Caki2 (cell line): ENCODE results near the gene TUBB4A. TPM values are rescaled to one million over a fixed set of nuclear protein-coding genes. Genes with fewer than 3 reads are reported as not detected.

ENCODE experiments used
- DNase-seq: peaks from one replicate; pipeline ENCODE4 v3.0.0-alpha.2; 2015; ENCODE audit warnings: low read depth
- in situ Hi-C: cut with HindIII; loops from 2 replicates; pipeline ENCODE4 v1.10.0; 2016; ENCODE audit warnings: low sequenced_read_pairs, low pct_unique_long_range_greater_than_20kb, mixed read lengths
- total RNA-seq: library from RNA; depleted of rRNA; stranded (reverse); fragments of >200 nt; shearing (Covaris generic); gene quantifications from 2 replicates; pipeline ENCODE4 v1.2.3, GENCODE V29; 2014; ENCODE audit warnings: low replicate concordance; rRNA removed

TUBB4A gene
- total RNA-seq, 1 experiment from 2014 or later: 0.41 TPM

DNA sequence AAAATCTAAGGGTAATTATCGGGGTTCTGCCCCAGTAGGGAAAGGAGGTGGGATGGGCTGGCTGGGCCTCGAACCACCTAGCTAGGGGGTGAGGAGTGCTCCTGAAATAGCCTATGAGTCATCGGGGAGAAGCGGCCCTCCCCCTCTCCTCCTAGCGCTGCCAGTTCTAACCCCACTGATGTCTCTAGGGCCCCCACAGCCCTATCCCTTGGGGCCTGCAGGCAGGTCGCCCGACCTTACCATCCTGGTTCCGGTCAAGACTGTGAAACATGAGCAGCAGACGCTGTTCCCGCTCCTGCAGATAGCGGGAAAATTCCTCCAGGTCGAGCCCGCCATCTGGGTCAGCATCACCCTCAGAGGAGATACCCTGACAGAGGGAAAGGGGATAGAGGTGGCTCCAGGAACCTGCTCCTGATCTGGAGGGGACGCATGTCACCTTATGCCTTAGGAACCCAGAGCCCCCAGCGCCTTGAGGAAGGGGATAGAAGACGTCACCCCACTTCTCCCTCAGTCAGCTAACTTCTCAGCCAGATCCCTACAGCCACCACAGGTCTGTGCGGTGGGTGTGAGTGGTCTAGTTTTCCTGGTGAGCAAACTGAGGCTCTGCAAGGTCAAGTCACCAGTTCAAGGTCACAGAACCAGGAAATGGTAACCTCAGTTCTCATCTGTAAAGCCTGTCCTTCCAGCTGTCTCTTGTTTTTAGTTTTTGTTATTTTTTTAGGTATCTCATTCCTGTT, 44.0 kb downstream of the TUBB4A start:
- in situ Hi-C loops: no loop called here
- no peak for DNase-seq

GRCh38 chr19:6455924-6456323, 46.2 kb downstream of the TUBB4A start:
- no peak for DNase-seq
- in situ Hi-C loops: no loop called here

DNA sequence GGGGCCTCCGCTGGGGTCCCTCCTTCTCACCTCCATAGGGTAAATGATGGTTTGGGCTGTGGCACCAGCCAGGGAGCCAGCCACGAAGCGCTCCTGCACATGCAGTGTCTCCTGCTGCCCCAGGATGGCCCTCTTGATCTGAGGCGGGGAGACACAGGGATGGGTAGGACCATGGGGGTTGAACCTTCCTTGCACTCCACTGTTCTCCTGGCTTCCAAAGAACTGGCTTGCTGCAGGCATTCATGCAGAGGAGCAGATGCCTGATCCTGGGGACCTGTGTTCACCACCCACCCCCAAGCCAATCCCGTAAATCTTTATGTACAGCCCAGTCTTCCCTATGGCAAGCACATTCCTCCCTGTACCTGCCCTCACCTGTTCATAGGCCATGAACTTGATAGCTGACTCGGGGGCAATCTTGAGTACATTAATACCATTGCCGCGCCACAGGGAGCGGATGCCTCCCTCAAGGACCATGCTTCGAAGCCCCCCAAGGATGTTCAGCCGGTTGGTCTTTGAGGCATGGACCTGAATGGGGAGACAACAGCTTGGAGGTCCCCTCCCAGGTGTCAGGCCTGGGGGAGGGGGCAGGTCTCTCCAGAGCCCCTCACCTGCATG, 48.1 kb downstream of the TUBB4A start:
- in situ Hi-C loops: no loop called here
- DNase-seq: no peak

GRCh38 chr19:6452899-6453298, 49.2 kb downstream of the TUBB4A start:
- no peak for DNase-seq
- in situ Hi-C loops: no loop called here

DNA sequence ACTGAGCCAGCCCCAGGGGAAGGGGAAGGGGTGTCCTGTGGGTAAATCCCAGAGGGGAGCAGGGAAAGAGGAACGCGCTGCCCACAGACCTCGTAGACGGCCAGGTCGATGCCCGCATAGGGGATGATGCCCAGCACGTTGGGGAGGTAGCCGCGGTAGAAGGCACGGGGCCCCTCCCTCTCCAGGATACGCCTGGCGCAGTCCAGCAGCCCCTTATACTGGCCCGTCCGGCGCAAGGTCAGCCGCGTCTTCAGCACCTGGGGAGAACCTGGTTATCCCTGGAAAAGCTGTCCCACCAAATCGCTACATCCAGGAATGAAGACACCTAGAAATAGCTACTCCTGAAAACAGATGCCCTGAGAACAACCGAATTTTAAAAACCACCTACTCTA, 49.9 kb downstream of the TUBB4A start:
- no peak for DNase-seq
- in situ Hi-C loops: no loop called here

DNA sequence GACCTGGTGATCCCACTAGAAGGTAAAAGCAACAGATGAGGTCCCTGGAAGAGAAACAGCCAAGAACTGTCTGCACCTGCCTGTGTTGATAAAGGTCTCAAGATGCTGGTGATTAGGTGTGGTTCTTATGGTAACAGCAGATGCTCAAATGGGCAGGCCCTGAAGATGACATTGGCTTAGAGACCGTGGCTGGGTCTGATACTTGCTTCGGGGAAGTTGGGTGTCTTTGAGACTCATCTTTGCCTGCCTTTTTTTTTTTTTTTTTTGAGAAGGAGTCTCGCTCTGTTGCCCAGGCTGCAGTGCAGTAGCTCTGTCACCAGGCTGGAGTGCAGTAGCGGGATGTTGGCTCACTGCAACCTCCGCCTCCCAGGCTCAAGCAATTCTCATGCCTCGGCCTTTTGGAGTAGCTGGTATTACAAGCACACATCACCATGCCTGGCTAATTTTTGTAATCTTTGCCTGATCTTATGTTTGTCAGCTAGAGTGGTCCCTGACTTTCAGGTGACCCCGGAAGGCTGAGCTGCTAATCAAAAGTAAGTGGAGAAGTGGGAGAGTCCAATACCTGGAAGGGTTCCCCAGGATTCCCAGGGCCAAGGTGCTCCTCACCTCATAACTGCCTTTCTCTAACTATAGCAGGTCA, 50.4 kb downstream of the TUBB4A start:
- in situ Hi-C loops: no loop called here
- DNase-seq: no peak

DNA sequence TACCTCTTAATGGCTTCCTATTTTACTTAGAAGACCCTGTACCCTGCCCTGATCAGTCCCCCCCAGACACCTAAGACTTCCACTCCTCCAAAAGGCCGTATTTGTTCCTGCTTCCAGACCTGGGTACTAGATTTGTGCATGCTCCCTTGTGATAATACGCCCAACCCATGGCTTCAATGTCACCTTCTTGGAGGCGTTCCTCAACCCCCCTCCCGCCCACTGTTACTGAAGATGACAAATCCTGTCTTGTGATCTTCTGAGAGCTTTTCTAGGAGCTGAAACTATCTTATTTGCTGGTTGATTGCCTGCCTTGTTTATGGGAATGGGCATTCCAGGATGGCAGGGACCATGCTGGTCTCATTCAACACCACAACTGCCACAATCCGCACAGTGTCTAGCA, 51.9 kb downstream of the TUBB4A start:
- no peak for DNase-seq
- in situ Hi-C loops: no loop called here

- in situ Hi-C loops: no loop called here
- no peak for DNase-seq
These were observed 54.1 kb downstream of the TUBB4A start for GRCh38 chr19:6448045-6448444.

DNA sequence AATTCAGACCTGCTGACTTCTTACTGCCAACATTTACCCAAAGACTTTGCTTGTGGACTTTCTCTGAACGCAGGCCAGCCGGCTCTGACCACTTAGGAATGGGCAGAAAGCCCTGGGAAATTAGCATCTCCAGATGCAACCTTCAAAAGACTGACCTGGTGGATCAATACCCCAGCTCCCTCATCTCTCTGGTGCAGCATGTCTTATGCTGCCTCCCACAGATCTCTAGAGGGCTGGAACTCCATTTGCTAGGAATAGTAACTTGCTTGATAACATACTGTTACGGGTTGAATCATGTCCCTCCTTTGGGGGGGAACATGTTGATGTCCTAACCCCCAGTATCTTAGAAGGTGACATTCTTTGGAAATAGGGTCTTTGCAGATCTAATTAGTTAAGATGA, 55.7 kb downstream of the TUBB4A start:
- in situ Hi-C loops: no loop called here
- DNase-seq: no peak

Other genes with a start within 250 kb of the TUBB4A start
- 2.2 TPM in 2 replicates for gene MLLT1, start 222.3 kb downstream of the TUBB4A start, total RNA-seq
- gene ACER1, start 168.7 kb downstream of the TUBB4A start, total RNA-seq: not detected in 2 replicates
- 50.5 and 55.4 TPM in 2 replicates for gene CLPP, start 140.8 kb downstream of the TUBB4A start, total RNA-seq
- 55.3 and 62.4 TPM in 2 replicates for gene ALKBH7, start 129.5 kb downstream of the TUBB4A start, total RNA-seq
- gene PSPN, start 126.4 kb downstream of the TUBB4A start, total RNA-seq: 0.07 and 0.17 TPM in 2 replicates
- 37.4 and 44.0 TPM in 2 replicates for gene GTF2F1, start 109.1 kb downstream of the TUBB4A start, total RNA-seq
- 56.0 and 72.8 TPM in 2 replicates for gene KHSRP, start 77.5 kb downstream of the TUBB4A start, total RNA-seq
- not detected in 2 replicates for gene SLC25A41, start 68.5 kb downstream of the TUBB4A start, total RNA-seq
- 19.5 and 40.7 TPM in 2 replicates for gene SLC25A23, start 42.5 kb downstream of the TUBB4A start, total RNA-seq
- 22.0 and 34.7 TPM in 2 replicates for gene CRB3, start 38.0 kb downstream of the TUBB4A start, total RNA-seq
- gene DENND1C, start 20.5 kb downstream of the TUBB4A start, total RNA-seq: not detected in 2 replicates
- gene TNFSF9, start 28.7 kb upstream of the TUBB4A start, total RNA-seq: 94.6 and 119 TPM in 2 replicates
- 274 and 291 TPM in 2 replicates for gene CD70, start 88.8 kb upstream of the TUBB4A start, total RNA-seq
- gene TNFSF14, start 167.9 kb upstream of the TUBB4A start, total RNA-seq: not detected in 2 replicates
- gene C3, start 218.3 kb upstream of the TUBB4A start, total RNA-seq: 4.0 and 6.5 TPM in 2 replicates
- 52.8 TPM in 2 replicates for gene GPR108, start 235.3 kb upstream of the TUBB4A start, total RNA-seq
- 39.4 and 50.5 TPM in 2 replicates for gene TRIP10, start 237.4 kb upstream of the TUBB4A start, total RNA-seq